Brain microvascular endothelial cell (primary cell): ENCODE measurements around the gene AKR1C2.
"Not testable (repeated sequence)": the region's sequence is repeated elsewhere in the genome, so short reads cannot be mapped to it uniquely, and the experiment has no call there.

Source experiments
- DNase-seq: peaks from one replicate; pipeline ENCODE4 v3.0.0-alpha.2; 2020
- H3K27ac ChIP-seq: fragments of 250-450 bp; sonication (Bioruptor Pico); 2 replicates; pipeline ENCODE4 v1.5.1; 2020; ENCODE audit warnings: mild to moderate bottlenecking, moderate library complexity
- H3K27me3 ChIP-seq: fragments of 250-450 bp; sonication (Bioruptor Pico); replicated peaks from 2 replicates; pipeline ENCODE4 v1.5.1; 2020; ENCODE audit warnings: mild to moderate bottlenecking
- H3K36me3 ChIP-seq: fragments of 250-450 bp; sonication (Bioruptor Pico); replicated peaks from 2 replicates; pipeline ENCODE4 v1.5.1; 2020; ENCODE audit warnings: mild to moderate bottlenecking
- H3K4me3 ChIP-seq: 2 replicates; pipeline ENCODE4 v1.5.1; 2011; ENCODE audit warnings: low read depth, mild to moderate bottlenecking, control low read depth, low read length, moderate library complexity
- in situ Hi-C: cut with HindIII; loops from 2 replicates; pipeline ENCODE4 v1.10.0; 2017; ENCODE audit warnings: low sequenced_read_pairs, low pct_ligation_motif_present
- TF ChIP-seq, protein P1 (sequence below): IDR thresholded peaks from 2 replicates; pipeline ENCODE4 v1.5.1; 2011; ENCODE audit warnings: low read depth, mild to moderate bottlenecking, moderate library complexity, low read length, control low read depth, inconsistent platforms; ENCODE audit errors: missing control alignments

Gene AKR1C2

DNA sequence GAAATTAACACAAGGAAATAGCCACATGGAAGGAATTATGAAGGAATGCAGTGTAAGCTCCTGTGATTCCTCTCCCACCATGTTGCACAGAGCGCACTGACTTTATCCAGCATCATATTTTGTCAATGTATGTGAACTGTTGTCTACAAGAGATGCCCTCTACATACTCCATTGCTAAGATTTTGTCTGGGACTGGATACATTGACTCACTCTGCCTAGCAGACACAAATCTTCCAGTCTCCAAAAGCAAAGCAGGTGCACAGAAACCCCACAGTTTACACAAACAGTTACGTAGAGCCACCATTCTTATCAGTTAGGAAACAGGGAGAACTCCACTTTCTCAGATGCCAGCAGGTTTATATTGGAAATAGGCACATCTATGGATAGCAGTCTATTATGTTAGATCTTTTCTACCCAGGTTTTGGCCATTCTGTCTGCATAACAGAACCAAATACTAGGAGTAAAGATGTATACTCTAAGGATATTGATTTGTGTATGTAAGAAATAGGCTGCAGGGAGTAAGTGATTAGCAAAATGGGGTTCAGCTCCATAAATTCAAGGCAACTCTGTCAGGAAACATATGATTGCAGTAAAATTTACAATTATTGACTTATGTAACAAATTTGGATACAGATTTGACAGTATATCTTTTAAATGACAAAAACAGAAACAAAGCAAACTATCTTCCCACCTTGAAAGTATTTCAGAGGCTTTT is 1.5 kb downstream of the AKR1C2 start:
- no peaks in the 10 kb centered on the region for H3K36me3 ChIP-seq
- TF ChIP-seq, protein P1, sequence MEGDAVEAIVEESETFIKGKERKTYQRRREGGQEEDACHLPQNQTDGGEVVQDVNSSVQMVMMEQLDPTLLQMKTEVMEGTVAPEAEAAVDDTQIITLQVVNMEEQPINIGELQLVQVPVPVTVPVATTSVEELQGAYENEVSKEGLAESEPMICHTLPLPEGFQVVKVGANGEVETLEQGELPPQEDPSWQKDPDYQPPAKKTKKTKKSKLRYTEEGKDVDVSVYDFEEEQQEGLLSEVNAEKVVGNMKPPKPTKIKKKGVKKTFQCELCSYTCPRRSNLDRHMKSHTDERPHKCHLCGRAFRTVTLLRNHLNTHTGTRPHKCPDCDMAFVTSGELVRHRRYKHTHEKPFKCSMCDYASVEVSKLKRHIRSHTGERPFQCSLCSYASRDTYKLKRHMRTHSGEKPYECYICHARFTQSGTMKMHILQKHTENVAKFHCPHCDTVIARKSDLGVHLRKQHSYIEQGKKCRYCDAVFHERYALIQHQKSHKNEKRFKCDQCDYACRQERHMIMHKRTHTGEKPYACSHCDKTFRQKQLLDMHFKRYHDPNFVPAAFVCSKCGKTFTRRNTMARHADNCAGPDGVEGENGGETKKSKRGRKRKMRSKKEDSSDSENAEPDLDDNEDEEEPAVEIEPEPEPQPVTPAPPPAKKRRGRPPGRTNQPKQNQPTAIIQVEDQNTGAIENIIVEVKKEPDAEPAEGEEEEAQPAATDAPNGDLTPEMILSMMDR = no peak
- H3K27me3 ChIP-seq = no peaks in the 10 kb centered on the region
- H3K4me3 ChIP-seq = no peak overlapping the region
- no peak overlapping the region for H3K27ac ChIP-seq
- in situ Hi-C loops = no loop called here
- no peak for DNase-seq

DNA sequence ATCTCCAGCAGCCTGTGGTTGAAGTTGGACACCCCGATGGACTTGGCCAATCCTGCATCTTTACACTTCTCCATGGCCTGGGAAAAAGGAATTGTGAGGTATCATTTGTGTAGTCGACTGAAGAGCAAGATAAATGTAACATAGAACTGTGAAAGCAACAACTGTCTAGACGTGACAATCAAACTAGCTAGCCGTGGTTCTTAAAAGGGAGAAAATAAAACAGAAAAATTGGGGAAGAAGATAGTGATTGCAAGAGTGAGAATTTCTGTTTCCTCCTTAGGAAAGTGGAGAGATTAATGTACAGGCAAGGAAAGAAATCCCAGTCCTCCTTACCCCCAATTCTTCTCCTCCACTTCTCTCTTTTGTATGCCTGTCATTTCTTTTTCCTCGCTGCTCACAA is 5.0 kb downstream of the AKR1C2 start:
- Histone ChIP-seq H3K4me3 (no peak overlapping the region), H3K36me3 (no peaks in the 10 kb centered on the region), H3K27ac (no peak overlapping the region), H3K27me3 (no peaks in the 10 kb centered on the region)
- in situ Hi-C loops = no loop called here
- no peak for DNase-seq
- TF ChIP-seq, protein P1 = no peak

DNA sequence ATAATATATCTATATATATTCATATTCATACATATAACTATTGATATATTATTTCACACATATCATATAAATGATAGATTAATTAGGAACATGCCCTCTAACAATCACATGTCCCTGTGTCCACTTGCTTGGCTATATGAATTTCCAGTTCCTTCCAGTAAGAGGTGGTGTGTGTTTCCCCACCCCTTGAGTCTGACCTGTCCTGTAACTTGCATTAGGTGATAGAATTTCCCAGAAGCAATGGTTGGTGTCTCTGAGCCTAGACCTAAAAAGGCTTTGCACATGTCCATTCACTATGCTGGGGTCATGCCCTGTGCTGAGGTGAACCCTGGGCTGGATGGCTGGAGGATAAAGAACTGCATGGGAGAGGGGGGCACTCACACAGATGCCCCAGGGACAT is 9.4 kb downstream of the AKR1C2 start:
- H3K36me3 ChIP-seq, in situ Hi-C loops, DNase-seq, H3K27ac ChIP-seq, H3K27me3 ChIP-seq, H3K4me3 ChIP-seq: not testable (repeated sequence)

DNA sequence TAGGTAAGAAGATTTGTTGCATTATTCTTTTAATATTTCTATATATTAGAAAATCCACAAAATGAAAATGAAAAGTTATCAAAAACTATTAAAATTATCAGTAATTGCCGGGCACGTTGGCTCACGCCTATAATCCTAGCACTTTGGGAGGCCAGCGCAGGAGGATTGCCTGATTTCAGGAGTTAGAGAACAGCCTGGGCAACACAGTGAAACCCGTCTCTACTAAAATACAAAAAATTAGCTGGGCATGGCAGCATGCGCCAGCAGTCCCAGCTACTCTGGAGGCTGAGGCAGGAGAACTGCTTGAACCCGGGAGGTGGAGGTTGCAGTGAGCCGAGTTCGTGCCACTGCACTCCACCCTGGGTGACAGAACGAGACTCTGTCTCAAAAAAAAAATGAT is 11.1 kb downstream of the AKR1C2 start:
- H3K27me3 ChIP-seq, DNase-seq, H3K4me3 ChIP-seq, in situ Hi-C loops, H3K36me3 ChIP-seq, H3K27ac ChIP-seq: not testable (repeated sequence)

DNA sequence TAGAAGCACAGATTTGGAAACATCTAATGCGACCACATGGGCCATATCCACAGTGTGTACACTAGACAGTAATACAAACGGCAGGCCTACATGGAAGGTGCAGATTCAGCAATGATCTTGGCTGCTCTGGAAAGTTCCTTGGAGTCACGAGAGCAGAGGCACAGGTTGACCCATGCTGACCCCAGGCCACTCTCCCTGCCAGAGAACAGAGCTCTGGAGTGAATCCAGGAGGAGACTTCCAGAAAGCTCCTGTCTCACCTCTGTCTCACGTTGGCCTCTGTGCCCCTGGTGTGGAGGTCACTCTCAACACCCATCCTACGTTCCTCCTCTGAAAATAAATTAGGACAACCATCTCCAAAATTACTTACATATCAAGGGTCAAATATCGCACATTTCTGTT is 12.2 kb downstream of the AKR1C2 start:
- H3K27me3 ChIP-seq, H3K36me3 ChIP-seq, H3K27ac ChIP-seq, DNase-seq, H3K4me3 ChIP-seq, in situ Hi-C loops: not testable (repeated sequence)

DNA sequence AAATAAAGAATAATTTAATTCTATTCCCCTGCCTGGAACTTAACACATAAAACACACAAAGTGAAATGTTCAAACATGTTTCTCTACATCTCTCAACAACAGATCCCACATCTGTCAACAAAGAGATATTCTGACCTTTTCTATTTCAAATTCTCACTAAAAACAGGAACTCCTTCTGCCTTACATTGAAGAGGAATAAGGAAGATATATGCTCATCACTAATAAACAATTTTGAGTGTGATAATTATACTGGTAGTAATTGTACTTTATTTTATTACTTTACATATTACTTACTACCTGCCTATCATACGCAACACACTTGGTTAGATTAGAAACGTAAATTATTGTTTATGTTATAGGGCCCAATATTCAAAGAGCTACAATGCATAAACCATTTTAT is 13.4 kb downstream of the AKR1C2 start:
- no peak for DNase-seq
- in situ Hi-C loops = no loop called here
- no peak overlapping the region for H3K27ac ChIP-seq
- TF ChIP-seq, protein P1 = no peak
- H3K36me3 ChIP-seq = no peaks in the 10 kb centered on the region
- no peak overlapping the region for H3K4me3 ChIP-seq
- H3K27me3 ChIP-seq = no peaks in the 10 kb centered on the region

DNA sequence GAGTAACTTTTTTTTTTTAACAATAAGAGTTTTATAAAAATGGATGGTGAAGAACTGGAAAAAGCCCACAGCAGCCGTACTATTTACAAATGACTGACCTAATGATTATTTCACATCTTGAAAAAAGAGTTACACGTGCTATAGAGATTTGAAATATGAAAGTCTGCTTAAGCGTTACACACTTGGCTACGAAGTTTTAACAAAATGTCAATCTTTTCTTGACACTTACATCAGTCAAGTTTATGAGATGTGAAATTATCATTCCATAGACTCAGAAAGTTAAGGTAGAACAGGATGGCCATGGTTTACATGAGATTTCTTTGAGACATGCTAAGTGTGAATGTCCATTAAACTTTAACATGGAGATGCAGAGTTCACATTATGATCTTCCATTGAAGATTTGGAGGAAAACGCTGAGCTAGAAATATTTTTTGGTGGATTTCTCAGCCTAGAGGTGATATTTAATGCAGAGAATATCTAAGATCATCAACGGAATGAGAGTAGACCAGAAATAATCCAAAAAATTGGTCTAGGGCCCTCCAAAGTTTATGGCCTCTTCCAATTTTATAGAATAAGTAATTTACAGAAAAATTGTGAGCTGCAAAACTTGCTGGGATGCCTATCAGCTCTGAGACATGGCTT is 15.5 kb downstream of the AKR1C2 start:
- H3K36me3 ChIP-seq, H3K27me3 ChIP-seq, H3K27ac ChIP-seq, H3K4me3 ChIP-seq, DNase-seq, in situ Hi-C loops: not testable (repeated sequence)
